T-cell (primary cell): ENCODE data around the gene HS2ST1. TPM values are rescaled to one million over a fixed set of nuclear protein-coding genes. Genes with fewer than 3 reads are reported as not detected.
A peak's percentile ranks its signal among the peaks of the same experiment; 100 is the strongest.

Experiments
- ATAC-seq, 4 experiments: fragments of 200-7000 bp in 3 of 4; fragments of 150-1000 bp in 1 of 4; cut with Tn5 transposase; replicated peaks in 1 of 4; 1 replicate in 3 of 4; 2 replicates in 1 of 4; pipeline ENCODE4 v1.10.0; 2021; ENCODE audit warnings: moderate library complexity in 3 of 4, mild to moderate bottlenecking in 2 of 4, moderate number of reproducible peaks in 1 of 4
- CTCF ChIA-PET, 2 donors: fragments of 300-600 bp; sonication (Branson Sonifier 250); formaldehyde crosslinking; loops; one replicate each; lab custom pipeline; 2022; ENCODE audit warnings: antibody characterized with exemption in 2 of 2; lab: Charles Lee
- POLR2A ChIA-PET, 2 donors: fragments of 300-600 bp; sonication (Branson Sonifier 250); formaldehyde crosslinking; loops; one replicate each; lab custom pipeline; 2022; ENCODE audit warnings: antibody characterized with exemption in 2 of 2; lab: Charles Lee
- DNase-seq, 35 experiments: peaks; one replicate each; pipeline versions ENCODE4 v3.0.0 to v3.0.0-alpha.2; 2013 to 2023
- H3K27ac ChIP-seq: one replicate; pipeline ENCODE4 v1.5.1; 2013; ENCODE audit warnings: low read length
- H3K27me3 ChIP-seq, 2 experiments: replicated peaks in 1 of 2; 1 replicate in 1 of 2; 2 replicates in 1 of 2; pipeline versions ENCODE4 v1.6.1 to v1.7.0; 2013; ENCODE audit warnings: low read length in 1 of 2, mixed read lengths in 1 of 2; ENCODE audit not compliant: control insufficient read depth in 2 of 2, insufficient read depth in 2 of 2; ENCODE audit errors: extremely low read depth in 1 of 2
- H3K36me3 ChIP-seq, 2 donors: 1 replicate in 1 of 2; 2 replicates in 1 of 2; pipeline versions ENCODE4 v1.6.1 to v1.7.0; 2013; ENCODE audit warnings: low read length in 1 of 2; ENCODE audit not compliant: control insufficient read depth in 2 of 2, insufficient read depth in 1 of 2; ENCODE audit errors: extremely low read depth in 1 of 2
- H3K4me1 ChIP-seq, 2 experiments: 1 replicate in 1 of 2; 2 replicates in 1 of 2; pipeline versions ENCODE4 v1.6.1 to v1.7.0; 2013; ENCODE audit warnings: low read length in 2 of 2, mixed read lengths in 1 of 2; ENCODE audit not compliant: insufficient read depth in 2 of 2, control insufficient read depth in 1 of 2; ENCODE audit errors: extremely low read depth in 1 of 2
- H3K4me3 ChIP-seq, 2 donors: 1 replicate in 1 of 2; 2 replicates in 1 of 2; pipeline versions ENCODE4 v1.5.1 to v1.7.0; 2013; ENCODE audit warnings: mild to moderate bottlenecking in 2 of 2, low read length in 1 of 2, moderate library complexity in 1 of 2; ENCODE audit not compliant: control insufficient read depth in 1 of 2; ENCODE audit errors: extremely low read depth in 1 of 2
- H3K9me3 ChIP-seq: 2 replicates; pipeline ENCODE4 v1.7.0; 2013
- H3K27ac Mint-ChIP-seq, 2 donors: one replicate each; pipeline ENCODE4 v1.8.0; 2020 to 2021; ENCODE audit warnings: mild to moderate bottlenecking in 2 of 2, mixed read lengths in 2 of 2
- H3K27me3 Mint-ChIP-seq, 2 donors: one replicate each; pipeline ENCODE4 v1.8.0; 2021 to 2022; ENCODE audit warnings: mixed read lengths in 2 of 2
- H3K36me3 Mint-ChIP-seq: one replicate; pipeline ENCODE4 v1.8.0; 2021; ENCODE audit warnings: mixed read lengths
- H3K4me1 Mint-ChIP-seq, 3 donors: one replicate each; pipeline ENCODE4 v1.8.0; 2020 to 2022; ENCODE audit warnings: mixed read lengths in 3 of 3, mild to moderate bottlenecking in 1 of 3
- H3K4me3 Mint-ChIP-seq, 3 donors: one replicate each; pipeline ENCODE4 v1.8.0; 2020 to 2022; ENCODE audit warnings: mild to moderate bottlenecking in 3 of 3, mixed read lengths in 3 of 3, moderate library complexity in 3 of 3
- H3K9me3 Mint-ChIP-seq, 3 donors: one replicate each; pipeline ENCODE4 v1.8.0; 2020 to 2022; ENCODE audit warnings: mixed read lengths in 3 of 3
- WGBS: methylation state at CpG from one replicate; pipeline ENCODE4 v1.1.5; 2013; ENCODE audit warnings: missing lambda C conversion rate; ENCODE audit not compliant: insufficient coverage; 5-methylcytosine and 5-hydroxymethylcytosine counted together
- total RNA-seq, 35 experiments: library from RNA in 6 of 35; stranded (reverse) in 6 of 35; fragments of 120-200 nt in 1 of 35; gene quantifications; one replicate each; pipeline versions ENCODE4 v1.2.1 to v1.2.4 and lab custom pipeline; 2013 to 2026

The HS2ST1 gene
- total RNA-seq, 5 donors from 2014 or later (not counting 1 experiment from before 2014, with no cell fraction given), result 10.5 to 14.0 (median 11.0) TPM

GRCh38 chr1:87134061-87134460, 219.6 kb downstream of the HS2ST1 start:
- DNase-seq, result no peak
- peaks cover 27 to 31% of the 10 kb centered on the region in 2 donors for H3K27me3 Mint-ChIP-seq
- H3K4me1 Mint-ChIP-seq, result peaks cover 11 to 13% (median 12%) of the 10 kb centered on the region in 3 donors
- peaks cover 0 to 29% of the 10 kb centered on the region in 2 experiments for H3K27me3 ChIP-seq
- peak overlapping the region in 1 of 3 donors; percentile 30 for H3K4me3 Mint-ChIP-seq
- H3K9me3 ChIP-seq, result no peaks in the 10 kb centered on the region
- no peaks in the 10 kb centered on the region for H3K9me3 Mint-ChIP-seq
- H3K27ac ChIP-seq, result no peak overlapping the region
- H3K4me3 ChIP-seq, result no peak overlapping the region
- H3K4me1 ChIP-seq, result peaks cover 0 to 11% of the 10 kb centered on the region in 2 experiments
- H3K36me3 Mint-ChIP-seq, result no peaks in the 10 kb centered on the region
- POLR2A ChIA-PET, result no interaction called here
- CTCF ChIA-PET, result interaction anchor here in 1 of 2 donors (0.8 kb wide), 1 partner anchor 18 kb away, joined by 3 read pairs; no protein-coding TSS in a partner anchor
- H3K36me3 ChIP-seq, result no peaks in the 10 kb centered on the region
- WGBS, result 91% methylated on average over 5 of the region's 6 CpGs
- no peak overlapping the region for H3K27ac Mint-ChIP-seq
- no peak for ATAC-seq

GRCh38 chr1:87134625-87135328, 220.3 kb downstream of the HS2ST1 start:
- WGBS, result 91% methylated on average over 6 of the region's 9 CpGs
- Histone ChIP-seq H3K4me3 (no peak overlapping the region), H3K27ac (no peak overlapping the region), H3K27me3 (peaks cover 0 to 26% of the 10 kb centered on the region in 2 experiments), H3K36me3 (no peaks in the 10 kb centered on the region), H3K4me1 (peaks cover 0 to 11% of the 10 kb centered on the region in 2 experiments), H3K9me3 (no peaks in the 10 kb centered on the region)
- no peaks in the 10 kb centered on the region for H3K36me3 Mint-ChIP-seq
- H3K4me1 Mint-ChIP-seq, result peaks cover 11 to 13% (median 12%) of the 10 kb centered on the region in 3 donors
- H3K9me3 Mint-ChIP-seq, result no peaks in the 10 kb centered on the region
- H3K4me3 Mint-ChIP-seq, result no peak overlapping the region
- DNase-seq, result no peak
- ChIA-PET CTCF (interaction anchor here in 1 of 2 donors (0.8 kb wide), 1 partner anchor 19 kb away, joined by 3 read pairs; no protein-coding TSS in a partner anchor), POLR2A (no interaction called here)
- ATAC-seq, result no peak
- peaks cover 27 to 29% of the 10 kb centered on the region in 2 donors for H3K27me3 Mint-ChIP-seq
- no peak overlapping the region for H3K27ac Mint-ChIP-seq

GRCh38 chr1:87135329-87135712, 220.9 kb downstream of the HS2ST1 start:
- Mint-ChIP-seq H3K4me3 (no peak overlapping the region), H3K9me3 (no peaks in the 10 kb centered on the region), H3K36me3 (no peaks in the 10 kb centered on the region), H3K4me1 (peaks cover 11 to 13% (median 12%) of the 10 kb centered on the region in 3 donors), H3K27ac (no peak overlapping the region), H3K27me3 (peaks cover 25 to 27% of the 10 kb centered on the region in 2 donors)
- POLR2A ChIA-PET, result no interaction called here
- Histone ChIP-seq H3K4me3 (no peak overlapping the region), H3K4me1 (peaks cover 0 to 11% of the 10 kb centered on the region in 2 experiments), H3K27me3 (peaks cover 0 to 21% of the 10 kb centered on the region in 2 experiments), H3K9me3 (no peaks in the 10 kb centered on the region), H3K36me3 (no peaks in the 10 kb centered on the region), H3K27ac (no peak overlapping the region)
- CTCF ChIA-PET, result no interaction called here
- no peak for DNase-seq
- WGBS, result no CpG with 5 or more reads among the region's 11 CpGs
- ATAC-seq, result no peak

- CTCF ChIA-PET, result interaction anchor here in 1 of 2 donors (1.0 kb wide), 1 partner anchor 15 kb away, joined by 4 read pairs; no protein-coding TSS in a partner anchor
- H3K27ac ChIP-seq, result no peak overlapping the region
- H3K4me1 Mint-ChIP-seq, result peaks cover 6 to 8% (median 8%) of the 10 kb centered on the region in 3 donors
These were observed 222.3 kb downstream of the HS2ST1 start for GRCh38 chr1:87136607-87137341.

GRCh38 chr1:87137342-87137739, 222.9 kb downstream of the HS2ST1 start:
- WGBS, result no CpG with 5 or more reads among the region's 2 CpGs
- ChIA-PET POLR2A (no interaction called here), CTCF (no interaction called here)
- ATAC-seq (no peak), DNase-seq (no peak)
- H3K4me1 ChIP-seq, result peaks cover 0 to 3% of the 10 kb centered on the region in 2 experiments
- H3K4me3 ChIP-seq, result no peak overlapping the region
- Mint-ChIP-seq H3K9me3 (no peaks in the 10 kb centered on the region), H3K4me1 (peaks cover 5 to 7% (median 6%) of the 10 kb centered on the region in 3 donors), H3K27ac (no peak overlapping the region), H3K36me3 (no peaks in the 10 kb centered on the region), H3K4me3 (no peak overlapping the region), H3K27me3 (peaks cover 13 to 16% of the 10 kb centered on the region in 2 donors)
- no peak overlapping the region for H3K27ac ChIP-seq
- H3K9me3 ChIP-seq, result no peaks in the 10 kb centered on the region
- peaks cover 0 to 7% of the 10 kb centered on the region in 2 experiments for H3K27me3 ChIP-seq
- H3K36me3 ChIP-seq, result no peaks in the 10 kb centered on the region

More at GRCh38 chr1:87136607-87137341, 222.3 kb downstream of the HS2ST1 start:
- 100% methylated on average over 1 of the region's 8 CpGs for WGBS
- H3K36me3 Mint-ChIP-seq, result no peaks in the 10 kb centered on the region
- POLR2A ChIA-PET, result no interaction called here
- no peaks in the 10 kb centered on the region for H3K36me3 ChIP-seq
- peaks cover 0 to 12% of the 10 kb centered on the region in 2 experiments for H3K27me3 ChIP-seq
- DNase-seq, result no peak
- H3K27ac Mint-ChIP-seq, result no peak overlapping the region
- H3K27me3 Mint-ChIP-seq, result peaks cover 15 to 19% of the 10 kb centered on the region in 2 donors
- H3K4me1 ChIP-seq, result peaks cover 0 to 8% of the 10 kb centered on the region in 2 experiments
- ATAC-seq, result no peak
- no peak overlapping the region for H3K4me3 Mint-ChIP-seq
- H3K9me3 Mint-ChIP-seq, result no peaks in the 10 kb centered on the region
- H3K4me3 ChIP-seq, result no peak overlapping the region
- H3K9me3 ChIP-seq, result no peaks in the 10 kb centered on the region

- POLR2A ChIA-PET, result interaction anchor here in 1 of 2 donors (0.7 kb wide), 1 partner anchor 328 kb away, joined by 3 read pairs; no protein-coding TSS in a partner anchor
- WGBS, result 100% methylated on average over 1 of the region's 2 CpGs
These were observed 226.6 kb downstream of the HS2ST1 start for GRCh38 chr1:87140831-87141540.

More at GRCh38 chr1:87140831-87141540, 226.6 kb downstream of the HS2ST1 start:
- no peak for ATAC-seq
- Mint-ChIP-seq H3K27ac (no peak overlapping the region), H3K4me3 (no peak overlapping the region), H3K4me1 (no peaks in the 10 kb centered on the region), H3K9me3 (no peaks in the 10 kb centered on the region), H3K27me3 (peaks cover 0 to 5% of the 10 kb centered on the region in 2 donors), H3K36me3 (no peaks in the 10 kb centered on the region)
- H3K4me1 ChIP-seq, result no peaks in the 10 kb centered on the region
- CTCF ChIA-PET, result no interaction called here
- H3K9me3 ChIP-seq, result no peaks in the 10 kb centered on the region
- no peak for DNase-seq
- H3K4me3 ChIP-seq, result no peak overlapping the region
- H3K27me3 ChIP-seq, result peaks cover 0 to 10% of the 10 kb centered on the region in 2 experiments
- H3K27ac ChIP-seq, result no peak overlapping the region
- no peaks in the 10 kb centered on the region for H3K36me3 ChIP-seq
